GM15510 (cell line): Measurements from ENCODE around the gene RPL28.

Experiments used
- POLR2A ChIP-seq: IDR thresholded peaks from 3 replicates; pipeline ENCODE4 v1.6.1; 2011; ENCODE audit warnings: borderline replicate concordance; ENCODE audit not compliant: insufficient read length; ENCODE audit errors: extremely low read depth

Gene RPL28

DNA sequence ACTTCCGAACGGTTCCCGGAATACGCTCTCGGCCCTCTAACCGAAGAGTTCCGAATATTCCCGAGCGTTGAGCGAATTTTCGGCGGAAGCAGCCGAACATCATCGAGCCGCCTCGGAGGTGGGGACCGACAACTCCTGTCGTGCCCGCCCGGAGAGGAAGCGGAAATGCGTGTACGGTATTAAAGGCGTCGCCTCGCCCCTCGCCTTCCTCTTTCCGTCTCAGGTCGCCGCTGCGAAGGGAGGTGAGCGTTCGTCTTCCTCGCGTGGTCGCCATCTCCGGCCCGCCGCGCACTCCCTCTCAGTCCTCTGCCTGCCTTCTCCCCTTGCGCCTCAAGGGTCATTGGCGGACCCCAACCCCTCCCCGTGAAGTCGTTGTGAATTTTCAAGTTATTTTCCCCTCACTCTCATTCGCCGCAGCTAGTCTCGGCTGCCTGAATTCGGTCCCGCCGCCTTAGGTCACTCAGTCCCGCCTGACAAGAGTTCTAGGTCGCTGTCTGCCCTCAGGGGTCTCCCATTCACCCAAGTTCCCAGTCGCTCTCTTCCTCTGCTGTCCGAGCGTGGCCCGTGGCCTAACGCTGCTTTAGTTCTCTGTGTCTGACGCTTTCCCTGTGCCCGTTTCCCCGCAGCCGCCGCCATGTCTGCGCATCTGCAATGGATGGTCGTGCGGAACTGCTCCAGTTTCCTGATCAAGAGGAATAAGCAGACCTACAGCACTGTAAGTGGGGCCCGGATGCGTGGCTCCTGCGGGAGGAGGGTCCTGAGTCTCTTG, at the start of gene RPL28:
Gene RPL28, plus strand, starts transcription at position 209 of the 769 bp plus-strand sequence. Its CDS starts 426 bp downstream, at position 635.
- peak; percentile 100 for TF ChIP-seq POLR2A

DNA sequence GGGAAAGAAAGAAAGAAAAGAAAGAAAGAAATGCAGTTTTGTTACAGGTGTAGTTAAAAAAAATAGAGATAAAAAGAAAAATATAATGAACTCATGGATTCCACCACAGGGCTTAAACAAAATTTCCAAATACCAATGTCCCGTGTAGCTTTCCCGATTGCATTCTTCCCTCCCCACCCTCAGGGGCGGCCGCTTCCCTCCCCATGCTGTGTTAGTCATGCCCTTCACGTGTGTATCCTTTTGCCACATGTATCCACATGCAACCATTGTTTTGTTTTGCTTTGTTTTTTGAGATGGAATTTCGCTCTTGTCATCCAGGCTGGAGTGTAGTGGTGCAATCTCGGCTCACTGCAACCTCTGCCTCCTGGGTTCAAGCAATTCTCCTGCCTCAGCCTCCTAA, 49.6 kb upstream of the RPL28 start:
- TF ChIP-seq POLR2A, result no peak

DNA sequence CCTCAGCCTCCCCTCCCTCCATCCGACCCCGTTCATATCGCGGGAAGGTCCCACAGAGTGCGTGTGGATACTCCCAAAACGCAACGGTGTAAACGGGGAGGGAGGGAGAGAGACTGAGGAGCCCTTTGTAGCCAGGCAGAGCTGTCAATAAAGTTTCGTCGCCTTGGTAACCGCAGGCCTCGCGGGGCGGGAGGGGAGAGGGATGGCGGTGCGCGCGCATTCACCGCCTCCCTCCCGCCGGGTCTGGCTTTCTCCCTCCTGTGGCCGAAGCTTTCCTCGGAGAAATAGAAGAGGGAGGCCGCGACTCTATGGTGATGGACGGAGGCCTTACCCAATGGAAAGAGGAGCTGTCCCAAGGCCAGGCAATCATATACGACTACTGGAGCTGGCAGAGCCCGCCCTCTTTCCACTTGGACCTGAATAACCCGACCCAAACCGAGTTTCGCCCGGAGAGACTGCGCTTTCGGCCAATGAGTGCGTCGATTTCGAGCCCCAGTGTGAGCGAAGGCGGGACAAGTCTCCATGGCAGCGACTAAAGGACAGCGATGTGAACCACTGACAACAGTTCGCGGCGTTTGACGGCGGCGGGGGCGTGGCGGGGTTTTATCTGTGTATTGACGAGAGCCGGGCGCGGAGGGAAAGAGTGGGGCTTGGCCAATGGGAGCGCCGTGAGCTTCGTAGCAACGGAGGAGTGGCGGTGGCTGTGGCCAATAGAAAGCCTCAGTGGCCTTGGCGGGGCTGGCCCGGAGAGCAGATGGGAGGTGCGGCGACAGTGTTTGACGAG, 46.4 kb upstream of the RPL28 start, which contains the start of gene KMT5C:
Gene KMT5C, plus strand, starts transcription at position 772 of the 784 bp plus-strand sequence. CDS start 2,061 bp downstream, outside the sequence.
- TF ChIP-seq POLR2A, result no peak

DNA sequence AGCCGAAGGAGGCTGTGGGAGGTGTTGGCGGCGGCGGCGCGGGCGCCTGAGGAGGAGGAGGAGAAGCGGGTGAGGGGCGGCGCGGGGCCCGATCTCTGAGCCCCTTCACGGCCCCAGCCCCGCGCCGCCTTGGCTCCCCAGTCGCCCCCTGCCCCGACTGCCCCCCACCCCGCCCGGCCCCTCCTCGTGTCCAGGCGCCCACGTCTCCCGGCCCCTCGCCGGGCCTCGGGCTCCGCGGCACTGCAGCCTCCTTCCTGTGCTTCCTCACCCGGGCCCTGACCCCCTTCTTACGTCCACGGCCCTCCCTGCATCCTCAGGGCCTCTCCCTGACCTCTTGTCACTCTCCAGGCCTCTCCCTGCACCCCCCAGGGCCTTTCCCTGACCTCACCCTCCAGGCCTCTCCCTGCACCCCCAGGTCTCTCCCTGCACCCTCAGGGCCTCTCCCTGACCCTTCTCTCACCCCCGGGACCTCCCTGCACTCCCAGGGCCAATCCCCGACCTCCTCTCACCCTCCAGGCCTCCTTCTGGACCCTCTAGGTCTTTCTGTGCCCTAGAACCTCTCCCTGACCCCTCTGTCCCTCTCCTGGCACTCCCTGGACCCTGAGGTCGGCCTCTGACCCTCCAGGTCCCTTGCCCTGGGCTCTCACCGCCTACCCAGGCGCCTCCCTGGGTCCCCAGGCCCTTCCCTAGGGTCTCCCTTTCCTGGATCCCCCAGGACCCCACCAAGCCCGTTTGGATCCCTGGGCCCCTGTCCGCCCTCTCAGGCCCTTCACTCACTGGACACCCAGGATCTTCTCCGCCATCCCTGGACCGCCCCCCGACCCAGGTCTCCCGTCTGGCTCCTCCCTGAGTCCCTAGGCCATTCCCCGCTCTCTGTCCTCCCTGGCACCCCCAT, 45.6 kb upstream of the RPL28 start:
- peak; percentile 79 for TF ChIP-seq POLR2A

DNA sequence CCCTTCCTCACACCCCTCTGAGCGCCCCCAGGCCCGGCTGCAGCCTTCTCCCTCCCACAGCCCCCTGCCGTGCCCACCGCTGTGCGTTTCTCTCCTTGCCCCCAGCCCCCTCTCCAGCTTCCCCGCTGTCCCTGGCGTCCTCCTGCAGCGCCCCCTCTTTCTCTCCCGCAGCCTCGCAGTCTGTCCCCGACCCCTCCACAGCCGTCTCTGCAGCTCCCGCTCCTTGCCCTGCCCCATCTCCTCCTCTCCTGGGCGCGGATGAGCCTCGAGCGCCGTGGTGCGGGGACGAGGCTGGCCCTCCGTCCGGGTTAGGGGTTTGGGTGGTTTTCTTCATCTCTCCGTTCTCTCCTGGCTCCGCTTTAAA, 45.0 kb upstream of the RPL28 start:
- TF ChIP-seq POLR2A, result no peak

DNA sequence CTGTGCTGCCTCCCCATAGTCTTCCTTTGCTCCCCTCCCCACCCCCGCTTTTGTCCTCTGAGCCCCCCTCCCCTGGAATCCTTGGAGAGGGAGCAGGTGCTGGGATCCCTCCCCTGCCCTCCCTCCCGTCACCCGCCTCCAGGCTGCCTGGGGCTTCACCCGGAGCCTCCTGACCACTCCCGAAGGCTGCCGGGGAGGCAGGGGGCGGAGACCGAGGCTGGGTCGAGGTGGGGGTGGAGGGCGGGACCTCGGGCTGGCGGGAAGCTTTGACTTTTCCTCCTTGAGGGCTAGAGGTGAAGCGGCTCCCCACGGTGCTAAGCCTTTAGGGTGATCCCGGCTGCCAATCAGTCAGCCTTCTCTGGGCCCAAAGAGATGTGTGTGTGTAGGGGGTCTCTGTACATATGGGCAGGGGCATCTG, 44.6 kb upstream of the RPL28 start:
- TF ChIP-seq POLR2A, result peak; percentile 24

DNA sequence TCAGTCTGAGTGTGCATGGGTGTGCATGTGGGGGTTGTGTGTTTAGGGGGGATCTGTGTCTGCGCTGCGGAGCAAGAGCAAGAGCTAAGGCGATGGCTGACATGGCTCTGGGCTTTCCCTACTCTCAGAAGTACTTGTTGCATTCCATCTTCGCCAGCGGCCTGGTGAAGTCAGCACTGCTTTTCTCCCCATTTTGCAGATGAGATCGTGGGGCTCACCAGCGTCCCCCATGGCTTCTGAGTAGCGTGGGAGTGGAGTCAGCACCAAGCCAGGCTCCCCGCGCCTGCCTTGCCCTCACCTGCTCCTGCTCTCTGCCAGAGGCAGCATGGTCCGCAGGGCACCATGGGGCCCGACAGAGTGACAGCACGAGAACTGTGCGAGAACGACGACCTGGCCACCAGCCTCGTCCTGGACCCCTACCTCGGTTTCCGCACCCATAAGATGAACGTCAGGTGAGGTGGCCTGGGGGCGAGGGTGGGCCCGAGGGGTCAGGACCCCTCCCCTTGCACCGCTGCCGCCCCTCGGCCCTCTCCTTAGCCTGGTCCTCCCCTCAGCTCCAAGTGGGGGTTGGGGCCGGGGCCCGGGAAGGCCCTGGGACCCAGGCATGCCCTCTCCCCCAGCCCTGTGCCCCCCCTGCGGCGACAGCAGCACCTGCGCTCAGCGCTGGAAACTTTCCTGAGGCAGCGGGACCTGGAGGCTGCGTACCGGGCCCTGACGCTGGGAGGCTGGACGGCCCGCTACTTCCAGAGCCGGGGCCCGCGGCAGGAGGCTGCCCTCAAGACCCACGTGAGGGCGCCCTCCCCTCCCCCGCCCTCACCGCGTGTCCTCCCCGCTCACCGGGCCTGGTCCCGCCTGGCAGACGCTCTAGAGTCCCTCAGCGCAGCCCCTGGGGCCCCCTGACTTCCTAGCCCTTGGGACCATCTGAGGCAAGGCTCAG, 43.9 kb upstream of the RPL28 start:
- no peak for TF ChIP-seq POLR2A

DNA sequence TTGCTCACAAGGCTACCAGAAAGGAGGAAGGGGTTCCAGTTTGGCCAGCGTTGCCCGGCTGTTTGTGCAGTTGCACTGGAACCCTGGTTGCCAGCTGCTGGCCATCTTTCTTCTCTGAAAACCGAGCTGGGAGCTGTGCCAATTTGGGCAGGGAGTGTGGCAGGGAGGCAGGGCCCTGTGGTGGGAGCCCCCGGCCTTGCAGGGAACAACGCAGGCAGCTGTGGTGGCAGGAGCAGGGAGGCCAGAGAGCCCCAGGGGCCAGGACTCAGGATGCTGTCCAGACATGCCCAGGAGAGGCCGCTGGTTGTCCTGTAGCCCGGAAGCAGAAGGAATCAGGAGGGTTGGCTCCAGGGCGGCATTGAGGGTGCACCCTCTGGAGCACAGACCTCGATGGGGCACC, 41.3 kb upstream of the RPL28 start:
- no peak for TF ChIP-seq POLR2A

DNA sequence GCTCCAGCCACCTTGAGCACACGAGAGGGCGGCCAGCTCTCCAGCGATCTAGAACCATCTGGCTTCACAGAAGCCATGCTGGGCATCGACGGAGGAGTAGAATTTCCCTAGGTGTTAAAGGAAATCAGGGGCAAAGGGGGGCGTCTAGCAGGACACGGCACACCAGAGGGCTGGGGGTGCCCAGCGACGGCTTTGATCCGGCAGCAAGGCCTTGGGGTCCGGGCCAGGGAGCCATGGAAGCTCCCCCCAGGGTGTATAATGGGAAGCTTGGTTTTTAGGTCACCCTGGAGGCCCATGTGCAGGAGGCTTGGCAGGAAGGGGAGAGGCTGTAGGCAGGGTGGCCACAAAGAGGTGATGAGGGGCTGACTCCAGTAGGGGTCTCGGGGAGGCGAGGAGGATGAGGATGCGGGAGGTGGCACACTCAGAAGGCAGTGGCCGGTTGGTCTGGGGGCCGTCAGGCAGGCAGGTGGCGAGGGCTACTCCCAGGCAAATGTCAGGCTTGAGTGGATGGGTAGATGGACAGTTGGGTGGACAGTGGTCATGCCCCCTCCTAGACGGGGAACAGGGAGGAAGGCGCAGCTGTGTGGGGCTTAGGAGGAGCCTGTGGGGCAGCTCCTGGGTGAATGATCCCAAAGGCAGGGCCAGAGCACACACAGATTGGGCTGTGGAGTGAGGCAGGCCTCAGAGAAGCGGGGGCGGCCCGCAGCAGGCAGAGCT, 40.5 kb upstream of the RPL28 start:
- TF ChIP-seq POLR2A, result no peak

DNA sequence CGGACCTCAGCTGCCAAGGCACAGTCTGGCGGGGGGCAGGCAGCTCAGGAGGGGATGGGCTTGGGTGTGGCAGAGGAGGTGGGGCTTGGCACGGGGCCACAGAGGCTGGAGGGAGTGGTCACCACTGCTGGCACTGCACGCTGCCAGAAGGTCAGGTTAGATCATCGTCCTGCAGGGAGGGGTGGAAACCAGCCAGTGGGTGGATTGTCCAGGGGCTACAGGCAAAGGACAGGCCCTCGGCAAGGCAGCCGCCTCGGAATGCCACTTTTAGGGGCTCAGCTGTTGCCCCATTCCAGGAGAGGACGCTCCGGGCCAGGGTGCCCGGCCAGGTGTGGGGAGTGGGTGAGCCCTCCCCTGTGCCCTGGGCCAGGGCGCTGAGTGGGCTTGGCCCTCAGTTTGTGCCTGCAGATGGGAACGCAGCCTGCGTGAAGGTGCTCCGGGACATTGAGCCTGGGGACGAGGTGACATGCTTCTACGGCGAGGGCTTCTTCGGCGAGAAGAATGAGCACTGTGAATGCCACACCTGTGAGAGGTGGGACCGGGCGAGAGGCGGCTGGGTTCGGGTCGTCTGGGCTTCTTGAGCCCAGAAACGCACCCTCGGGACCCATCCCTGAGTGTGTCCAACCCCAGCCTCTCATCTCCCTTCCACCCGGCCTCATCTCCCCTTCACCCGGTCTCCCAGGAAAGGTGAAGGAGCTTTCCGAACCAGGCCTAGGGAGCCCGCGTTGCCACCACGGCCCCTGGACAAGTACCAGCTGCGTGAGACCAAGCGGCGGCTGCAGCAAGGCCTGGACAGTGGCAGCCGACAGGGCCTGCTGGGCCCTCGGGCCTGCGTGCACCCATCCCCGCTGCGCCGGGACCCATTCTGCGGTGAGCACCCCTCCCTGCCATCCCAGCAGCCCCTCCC, 39.7 kb upstream of the RPL28 start:
- no peak for TF ChIP-seq POLR2A

DNA sequence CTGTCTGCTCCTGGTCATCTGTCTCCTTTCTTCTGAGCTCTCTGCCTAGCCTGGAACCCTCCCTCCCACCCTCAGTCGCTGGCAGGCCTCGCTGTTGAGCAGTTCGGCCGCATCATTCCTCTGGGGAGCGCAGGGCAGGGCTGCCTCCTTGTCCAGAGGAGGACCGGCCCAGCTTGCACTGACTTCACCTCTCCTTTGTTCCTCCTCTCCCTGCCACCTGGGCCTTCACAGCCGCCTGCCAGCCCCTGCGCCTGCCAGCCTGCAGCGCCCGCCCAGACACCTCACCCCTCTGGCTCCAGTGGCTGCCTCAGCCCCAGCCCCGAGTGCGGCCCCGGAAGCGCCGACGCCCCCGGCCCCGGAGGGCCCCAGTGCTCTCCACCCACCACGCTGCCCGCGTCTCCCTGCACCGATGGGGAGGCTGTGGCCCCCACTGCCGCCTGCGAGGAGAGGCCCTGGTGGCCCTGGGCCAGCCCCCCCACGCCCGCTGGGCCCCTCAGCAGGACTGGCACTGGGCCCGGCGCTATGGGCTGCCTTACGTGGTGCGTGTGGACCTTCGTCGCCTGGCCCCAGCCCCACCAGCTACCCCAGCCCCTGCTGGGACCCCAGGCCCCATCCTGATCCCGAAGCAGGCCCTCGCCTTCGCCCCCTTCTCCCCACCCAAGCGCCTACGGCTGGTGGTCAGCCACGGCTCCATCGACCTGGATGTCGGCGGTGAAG, 38.8 kb upstream of the RPL28 start:
- TF ChIP-seq POLR2A, result no peak

DNA sequence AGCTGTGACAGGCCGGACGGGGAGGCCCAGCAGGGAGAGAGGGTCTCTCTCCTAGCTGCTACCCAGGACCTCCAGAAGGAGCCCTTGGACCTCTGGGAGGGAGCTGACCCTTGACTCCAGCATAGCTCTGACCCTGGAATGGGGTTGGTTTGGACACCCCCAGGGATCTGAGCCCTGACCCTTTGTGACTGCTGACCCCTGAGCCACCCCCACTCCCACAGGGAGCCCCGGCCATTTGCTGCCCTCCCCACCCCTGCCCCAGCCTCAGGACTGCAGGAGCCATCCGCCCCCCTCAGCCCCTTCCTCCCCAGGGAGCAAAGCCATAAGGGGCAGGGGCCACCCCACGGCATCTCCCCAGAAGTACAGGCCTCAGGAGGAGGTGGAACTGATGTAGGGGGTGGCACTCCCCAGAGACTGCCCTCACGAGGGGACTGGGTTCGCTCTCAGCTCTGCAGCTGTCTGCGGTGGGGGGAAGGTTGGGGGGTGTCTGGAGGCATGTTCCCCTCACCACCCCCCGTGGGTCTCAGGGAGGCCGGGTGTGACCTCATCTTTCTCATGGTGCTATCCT, 38.2 kb upstream of the RPL28 start:
- no peak for TF ChIP-seq POLR2A
